A172 (cell line): ENCODE results near the gene ACSM5. TPM values are rescaled to one million over a fixed set of nuclear protein-coding genes. Genes with fewer than 3 reads are reported as not detected.
"Not testable (repeated sequence)": the region's sequence is repeated elsewhere in the genome, so short reads cannot be mapped to it uniquely, and the experiment has no call there.

ENCODE experiments used
- DNase-seq: peaks from one replicate; pipeline ENCODE4 v3.0.0-alpha.2; 2015; ENCODE audit warnings: low spot score
- total RNA-seq: library from RNA; depleted of rRNA; stranded (reverse); fragments of >200 nt; shearing (Covaris generic); gene quantifications from 2 replicates; pipeline ENCODE4 v1.2.3, GENCODE V29; 2014

Gene ACSM5
- total RNA-seq, 1 experiment from 2014 or later, result not detected

- no peak for DNase-seq
Measured at GRCh38 chr16:20399185-20399584, 10.1 kb upstream of the ACSM5 start.

GRCh38 chr16:20401066-20401465 is 8.3 kb upstream of the ACSM5 start:
- no peak for DNase-seq

DNA sequence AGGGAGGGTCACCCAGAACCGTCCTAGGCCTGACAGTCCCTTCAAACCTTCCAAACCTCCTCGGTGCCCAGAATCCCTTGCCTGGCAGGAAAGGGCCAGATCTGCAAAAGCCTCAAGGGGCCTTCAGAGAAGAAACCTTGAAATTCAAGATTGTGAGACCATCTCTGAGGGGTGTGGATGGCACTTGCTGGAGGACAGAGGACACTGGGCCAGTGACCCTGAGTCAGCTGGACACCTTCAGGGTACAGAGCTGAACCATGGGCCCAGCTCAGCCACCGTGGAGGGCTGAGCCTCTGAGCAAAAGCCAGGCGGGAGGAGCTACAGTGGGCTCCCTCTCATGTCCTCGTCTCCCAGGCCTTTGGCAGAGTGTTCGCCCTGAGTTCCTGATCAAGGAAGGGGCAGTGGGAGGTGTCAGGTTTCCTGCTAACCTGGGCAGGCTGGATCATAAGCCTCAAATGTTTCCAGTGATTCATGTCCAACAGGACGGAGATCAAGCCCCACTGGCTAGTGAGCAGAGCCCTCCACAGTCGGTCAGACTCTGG is 7.8 kb upstream of the ACSM5 start:
- no peak for DNase-seq

DNA sequence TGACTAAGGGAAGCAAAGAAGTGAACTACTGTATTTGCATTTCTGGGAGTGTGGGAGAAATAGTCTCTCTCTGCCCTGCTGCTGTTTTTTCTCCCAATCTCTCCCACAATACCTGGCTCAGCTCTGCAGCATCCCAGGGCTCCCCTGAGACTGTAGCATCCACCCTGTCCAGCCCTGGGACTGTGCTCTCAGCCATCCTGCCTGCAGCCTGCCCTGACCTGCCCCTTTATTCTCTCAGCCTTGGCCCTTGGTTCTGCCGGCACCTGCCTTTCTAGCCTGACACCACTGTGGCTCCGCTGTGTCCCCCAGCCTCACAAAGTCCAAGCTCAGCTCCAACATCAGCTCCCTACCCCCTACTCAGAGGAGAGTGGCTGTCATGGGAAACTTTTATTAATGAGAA is 6.7 kb upstream of the ACSM5 start:
- no peak for DNase-seq

- no peak for DNase-seq
Measured at GRCh38 chr16:20404637-20405036, 4.7 kb upstream of the ACSM5 start, which contains the start of gene PDILT. TSS of gene PDILT (minus strand) at chr16:20404737. CDS start at chr16:20399300, 5,437 bp downstream.

GRCh38 chr16:20410121-20410723 is 888 bp downstream of the ACSM5 start:
- peak; percentile 30 for DNase-seq

DNA sequence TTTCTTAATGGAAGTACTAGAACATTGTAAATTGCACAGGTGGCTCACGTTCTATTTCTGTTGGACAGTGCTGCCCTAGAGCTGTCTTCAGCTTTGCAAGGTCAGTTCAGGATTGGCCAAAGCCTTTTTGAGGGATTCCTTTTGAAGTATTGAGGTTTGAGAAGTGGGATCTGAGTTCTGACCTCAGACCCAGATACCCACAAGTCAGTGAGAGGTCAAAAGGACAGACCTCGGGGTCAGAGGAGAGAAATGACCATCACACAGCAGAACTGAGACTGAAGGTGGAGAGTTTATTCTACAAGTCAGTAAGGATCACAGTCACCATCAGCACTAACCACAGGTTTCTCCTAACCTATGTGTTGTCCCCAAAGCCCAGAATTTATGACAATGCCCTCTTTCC is 1.7 kb downstream of the ACSM5 start:
- no peak for DNase-seq

- DNase-seq, result peak; percentile 88
Measured at GRCh38 chr16:20415541-20415940, 6.2 kb downstream of the ACSM5 start.

GRCh38 chr16:20419093-20419492 is 9.8 kb downstream of the ACSM5 start:
- DNase-seq, result peak; percentile 27

- DNase-seq, result not testable (repeated sequence)
Measured at GRCh38 chr16:20421748-20422147, 12.4 kb downstream of the ACSM5 start.

- DNase-seq, result not testable (repeated sequence)
Measured at GRCh38 chr16:20423772-20424128, 14.4 kb downstream of the ACSM5 start.

GRCh38 chr16:20424129-20424866 is 15.0 kb downstream of the ACSM5 start:
- no peak for DNase-seq

DNA sequence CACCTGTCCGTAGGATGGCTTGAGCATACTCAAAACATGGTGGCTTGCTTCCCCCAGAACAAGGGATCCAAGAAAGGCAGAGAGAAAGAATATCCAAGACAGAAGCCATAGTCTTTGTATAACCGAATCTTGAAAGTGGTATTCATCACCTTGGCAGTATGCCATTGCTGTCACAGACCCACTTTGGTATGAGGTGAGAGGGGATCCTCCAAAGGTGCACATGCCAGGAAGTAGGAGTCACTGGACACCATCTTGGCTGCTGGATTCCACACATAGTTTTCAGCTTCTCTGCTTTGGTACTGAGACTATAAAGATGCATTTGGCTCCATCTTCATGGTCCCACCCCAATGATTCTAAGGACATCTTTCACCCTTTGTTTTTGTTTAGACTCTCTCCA is 18.1 kb downstream of the ACSM5 start:
- DNase-seq, result peak; percentile 35

- DNase-seq, result not testable (repeated sequence)
Measured at GRCh38 chr16:20429499-20429898, 20.2 kb downstream of the ACSM5 start.

- DNase-seq, result not testable (repeated sequence)
Measured at GRCh38 chr16:20430480-20430879, 21.1 kb downstream of the ACSM5 start.

- no peak for DNase-seq
Measured at GRCh38 chr16:20430948-20431347, 21.6 kb downstream of the ACSM5 start.

DNA sequence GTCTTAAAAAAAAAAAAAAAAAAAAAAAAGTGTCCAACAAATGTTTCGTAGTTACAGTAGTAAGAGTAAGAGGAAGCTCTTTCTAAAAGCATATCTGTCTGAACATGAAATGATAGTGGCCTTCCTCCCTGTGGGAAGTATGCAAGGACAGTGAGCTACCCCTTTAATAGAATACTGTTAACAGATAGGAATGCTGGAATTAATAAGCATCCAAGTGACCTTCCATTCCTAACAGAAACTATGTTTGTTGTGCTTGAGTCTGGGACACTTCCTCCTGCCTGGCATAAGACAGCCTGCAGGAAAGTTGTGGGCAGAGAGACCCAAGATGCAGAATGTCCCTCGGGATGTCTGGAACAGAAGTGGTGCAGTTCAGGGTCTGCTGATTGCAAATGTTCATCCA is 29.6 kb downstream of the ACSM5 start:
- DNase-seq, result not testable (repeated sequence)

GRCh38 chr16:20439820-20440231 is 30.5 kb downstream of the ACSM5 start:
- DNase-seq, result not testable (repeated sequence)

GRCh38 chr16:20440731-20441130 is 31.4 kb downstream of the ACSM5 start:
- DNase-seq, result not testable (repeated sequence)

DNA sequence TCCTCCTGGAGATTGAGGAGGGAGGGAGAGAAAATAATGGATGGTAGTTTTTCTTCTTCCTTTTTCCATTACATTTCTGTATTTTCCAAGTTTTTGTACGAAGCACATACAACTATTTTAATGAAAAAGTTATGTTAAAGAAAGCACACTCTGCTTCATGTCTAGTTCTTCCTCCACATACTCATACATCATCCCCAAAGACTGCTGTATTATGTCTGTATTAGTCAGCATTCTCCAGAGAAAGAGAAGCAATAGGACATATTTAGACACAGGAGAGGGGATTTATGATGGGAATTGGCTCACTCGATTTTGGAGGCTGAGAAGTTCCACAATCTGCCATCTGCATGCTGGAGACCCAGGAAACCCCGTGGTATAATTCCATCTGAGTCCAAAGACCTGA is 31.9 kb downstream of the ACSM5 start:
- no peak for DNase-seq

GRCh38 chr16:20441859-20442258 is 32.5 kb downstream of the ACSM5 start:
- not testable (repeated sequence) for DNase-seq

GRCh38 chr16:20446652-20447393 is 37.5 kb downstream of the ACSM5 start:
- DNase-seq, result not testable (repeated sequence)
